ENCODE data around the gene MAU2. TPM values are rescaled to one million over a fixed set of nuclear protein-coding genes. Genes with fewer than 3 reads are reported as not detected.

The MAU2 gene
- total and polyA plus RNA-seq, 4 donors = 7.5 to 31.0 (median 17.9) TPM

DNA sequence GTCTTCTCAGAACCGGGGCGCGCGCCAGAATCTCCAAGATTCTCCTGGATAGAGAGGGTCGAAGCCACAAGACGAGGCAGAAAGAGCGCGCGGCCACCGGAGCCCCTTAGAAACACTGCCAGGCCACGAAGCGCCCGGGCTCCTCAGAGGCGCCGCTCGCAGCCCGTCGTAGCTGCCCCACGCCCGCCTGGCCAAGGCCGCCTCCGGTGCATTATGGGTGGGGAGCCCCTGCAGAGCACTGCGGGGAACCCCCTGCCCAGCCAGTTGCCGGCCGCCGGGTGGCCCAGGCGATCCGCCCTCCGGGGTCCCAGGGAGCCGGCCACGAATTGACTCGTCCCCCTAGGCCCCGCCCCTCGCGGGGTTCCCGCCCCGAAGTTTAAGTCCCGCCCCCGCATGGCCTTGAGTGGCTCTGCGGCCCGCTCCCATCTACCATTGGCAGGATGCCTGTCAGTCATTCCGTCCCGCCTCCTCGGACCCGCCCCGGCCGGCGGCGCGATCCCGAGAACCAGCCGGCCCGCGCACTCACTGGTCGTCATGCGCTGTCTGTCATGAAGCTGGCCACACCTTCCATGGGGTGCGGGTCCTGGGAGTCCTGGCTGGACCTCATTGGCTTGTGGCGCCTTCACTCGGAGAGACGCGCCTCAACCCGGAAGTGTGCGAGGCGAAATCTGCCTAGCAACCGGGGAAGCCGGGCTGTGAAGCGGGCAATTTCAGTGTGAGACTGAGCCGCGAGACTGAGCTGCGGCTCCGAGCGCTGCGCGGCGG is 64.7 kb downstream of the MAU2 start:
- WGBS = under 1% methylated on average over 75 of the region's 75 CpGs
- H3K9ac ChIP-seq (ENCODE audit: low read depth in 1 of 2, low read length in 2 of 2) = peak overlapping the region; percentile 10 to 66
- peak overlapping the region; percentile 62 to 94 (median 84) for H3K4me3 ChIP-seq (ENCODE audit: low read depth in 1 of 3, low read length in 3 of 3)
- H3K27ac ChIP-seq (ENCODE audit: low read depth in 1 of 2, low read length in 2 of 2) = peak overlapping the region; percentile 60 to 69
- H3K36me3 ChIP-seq (ENCODE audit: control insufficient read depth in 4 of 4, insufficient read depth in 3 of 4, low read depth in 1 of 4, low read length in 3 of 4) = no peaks in the 10 kb centered on the region
- DNase-seq (ENCODE audit: low spot score) = peak; percentile 99
- H3K27me3 ChIP-seq (ENCODE audit: control insufficient read depth in 4 of 4, insufficient read depth in 4 of 4, low read length in 3 of 4) = no peaks in the 10 kb centered on the region
- no peaks in the 10 kb centered on the region for H3K9me3 ChIP-seq (ENCODE audit: control insufficient read depth in 4 of 4, low read length in 3 of 4)
- H3K4me1 ChIP-seq (ENCODE audit: control insufficient read depth in 4 of 4, insufficient read depth in 4 of 4, low read length in 3 of 4) = peaks cover 5 to 25% (median 19%) of the 10 kb centered on the region in 4 donors
- TF ChIP-seq GABPA (IDR thresholded peaks at IDR 0.05 in 1 of 2, conservative IDR thresholded peaks at IDR 0.05 in 1 of 2) (peak; percentile 28 to 82), FOXA1 (IDR thresholded peaks at IDR 0.05) (no peak), EGR1 (IDR thresholded peaks at IDR 0.05; ENCODE audit: low read depth in 2 of 2) (no peak), NR2F2 (IDR thresholded peaks at IDR 0.05) (peak; percentile 44), HNF4A (conservative IDR thresholded peaks at IDR 0.05) (peak in 1 of 2 donors; percentile 8), SP1 (IDR thresholded peaks at IDR 0.05) (peak; percentile 97), RAD21 (IDR thresholded peaks at IDR 0.05) (peak; percentile 47 to 52), YY1 (IDR thresholded peaks at IDR 0.05) (peak; percentile 39)
- TF ChIP-seq, protein P1, sequence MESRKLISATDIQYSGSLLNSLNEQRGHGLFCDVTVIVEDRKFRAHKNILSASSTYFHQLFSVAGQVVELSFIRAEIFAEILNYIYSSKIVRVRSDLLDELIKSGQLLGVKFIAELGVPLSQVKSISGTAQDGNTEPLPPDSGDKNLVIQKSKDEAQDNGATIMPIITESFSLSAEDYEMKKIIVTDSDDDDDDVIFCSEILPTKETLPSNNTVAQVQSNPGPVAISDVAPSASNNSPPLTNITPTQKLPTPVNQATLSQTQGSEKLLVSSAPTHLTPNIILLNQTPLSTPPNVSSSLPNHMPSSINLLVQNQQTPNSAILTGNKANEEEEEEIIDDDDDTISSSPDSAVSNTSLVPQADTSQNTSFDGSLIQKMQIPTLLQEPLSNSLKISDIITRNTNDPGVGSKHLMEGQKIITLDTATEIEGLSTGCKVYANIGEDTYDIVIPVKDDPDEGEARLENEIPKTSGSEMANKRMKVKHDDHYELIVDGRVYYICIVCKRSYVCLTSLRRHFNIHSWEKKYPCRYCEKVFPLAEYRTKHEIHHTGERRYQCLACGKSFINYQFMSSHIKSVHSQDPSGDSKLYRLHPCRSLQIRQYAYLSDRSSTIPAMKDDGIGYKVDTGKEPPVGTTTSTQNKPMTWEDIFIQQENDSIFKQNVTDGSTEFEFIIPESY (IDR thresholded peaks at IDR 0.05) = peak; percentile 31
- TF ChIP-seq, protein P2, sequence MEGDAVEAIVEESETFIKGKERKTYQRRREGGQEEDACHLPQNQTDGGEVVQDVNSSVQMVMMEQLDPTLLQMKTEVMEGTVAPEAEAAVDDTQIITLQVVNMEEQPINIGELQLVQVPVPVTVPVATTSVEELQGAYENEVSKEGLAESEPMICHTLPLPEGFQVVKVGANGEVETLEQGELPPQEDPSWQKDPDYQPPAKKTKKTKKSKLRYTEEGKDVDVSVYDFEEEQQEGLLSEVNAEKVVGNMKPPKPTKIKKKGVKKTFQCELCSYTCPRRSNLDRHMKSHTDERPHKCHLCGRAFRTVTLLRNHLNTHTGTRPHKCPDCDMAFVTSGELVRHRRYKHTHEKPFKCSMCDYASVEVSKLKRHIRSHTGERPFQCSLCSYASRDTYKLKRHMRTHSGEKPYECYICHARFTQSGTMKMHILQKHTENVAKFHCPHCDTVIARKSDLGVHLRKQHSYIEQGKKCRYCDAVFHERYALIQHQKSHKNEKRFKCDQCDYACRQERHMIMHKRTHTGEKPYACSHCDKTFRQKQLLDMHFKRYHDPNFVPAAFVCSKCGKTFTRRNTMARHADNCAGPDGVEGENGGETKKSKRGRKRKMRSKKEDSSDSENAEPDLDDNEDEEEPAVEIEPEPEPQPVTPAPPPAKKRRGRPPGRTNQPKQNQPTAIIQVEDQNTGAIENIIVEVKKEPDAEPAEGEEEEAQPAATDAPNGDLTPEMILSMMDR (IDR thresholded peaks at IDR 0.05; ENCODE audit: low read depth, low read length, missing input control) = peak; percentile 32

DNA sequence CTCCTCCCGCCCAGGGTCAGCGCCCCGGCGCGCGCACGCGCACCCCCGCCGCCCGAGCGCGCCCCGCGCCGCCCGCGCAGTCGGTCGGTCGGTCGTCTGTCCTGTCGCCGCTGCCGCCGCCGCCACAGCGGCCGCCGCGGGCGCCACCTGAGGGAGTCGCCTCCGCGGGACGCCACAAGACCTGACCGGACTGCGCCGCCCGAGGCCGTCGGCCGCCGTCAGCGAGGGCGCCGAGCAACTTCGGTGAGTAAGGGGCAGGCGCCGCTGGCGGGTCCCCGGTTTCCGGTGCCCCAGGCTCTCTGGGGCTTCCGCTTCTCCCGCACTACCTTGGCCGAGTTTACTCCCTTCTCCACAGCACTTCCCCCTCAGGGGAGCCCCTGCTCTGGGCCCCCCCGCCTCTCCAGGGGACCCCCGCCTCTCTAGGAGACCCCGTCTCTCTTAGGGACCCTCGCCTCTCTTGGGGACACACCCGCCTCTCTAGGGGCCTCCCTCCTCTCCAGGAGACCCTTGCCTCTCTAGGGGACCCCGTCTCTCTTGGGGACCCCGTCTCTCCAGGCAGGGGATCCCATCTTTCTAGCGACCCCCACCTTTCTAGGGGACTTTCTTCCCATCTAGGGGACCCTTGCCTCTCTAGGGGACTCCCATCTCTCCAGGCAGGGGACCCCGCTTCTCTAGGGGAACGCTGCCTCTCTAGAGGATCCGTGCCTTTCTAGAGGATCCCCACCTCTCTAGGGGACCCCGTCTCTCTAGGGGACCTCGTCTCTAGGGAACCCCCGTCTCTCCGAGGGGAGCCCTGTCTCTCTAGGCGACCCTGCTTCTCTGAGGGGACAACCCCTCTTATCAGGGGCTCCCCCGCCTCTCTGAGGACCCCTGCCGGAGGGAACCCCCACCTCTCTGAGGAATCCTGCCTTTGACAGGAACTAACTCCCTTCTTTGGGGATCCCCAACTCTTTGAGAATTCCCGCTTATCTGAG is 65.6 kb downstream of the MAU2 start:
- TF ChIP-seq GABPA (IDR thresholded peaks at IDR 0.05 in 1 of 2, conservative IDR thresholded peaks at IDR 0.05 in 1 of 2) (no peak), EGR1 (IDR thresholded peaks at IDR 0.05; ENCODE audit: low read depth in 2 of 2) (no peak), FOXA2 (IDR thresholded peaks at IDR 0.05) (no peak)
- peak overlapping the region; percentile 60 to 73 for H3K27ac ChIP-seq (ENCODE audit: low read depth in 1 of 2, low read length in 2 of 2)
- 5% methylated on average over 75 of the region's 75 CpGs for WGBS
- DNase-seq (ENCODE audit: low spot score) = no peak
- H3K4me3 ChIP-seq (ENCODE audit: low read depth in 1 of 3, low read length in 3 of 3) = peak overlapping the region; percentile 62 to 94 (median 84)
- H3K9ac ChIP-seq (ENCODE audit: low read depth in 1 of 2, low read length in 2 of 2) = peak overlapping the region; percentile 91 to 96
- no peaks in the 10 kb centered on the region for H3K27me3 ChIP-seq (ENCODE audit: control insufficient read depth in 4 of 4, insufficient read depth in 4 of 4, low read length in 3 of 4)
- H3K4me1 ChIP-seq (ENCODE audit: control insufficient read depth in 4 of 4, insufficient read depth in 4 of 4, low read length in 3 of 4) = peaks cover 5 to 25% (median 19%) of the 10 kb centered on the region in 4 donors
- no peaks in the 10 kb centered on the region for H3K36me3 ChIP-seq (ENCODE audit: control insufficient read depth in 4 of 4, insufficient read depth in 3 of 4, low read depth in 1 of 4, low read length in 3 of 4)
- H3K9me3 ChIP-seq (ENCODE audit: control insufficient read depth in 4 of 4, low read length in 3 of 4) = no peaks in the 10 kb centered on the region
